AG09319 (cell line): ENCODE data around the gene SFMBT2.

ENCODE experiments used
- DNase-seq: peaks from one replicate; pipeline ENCODE4 v3.0.0-alpha.2; 2010; ENCODE audit warnings: low read depth; ENCODE audit errors: extremely low read depth
- CTCF ChIP-seq: IDR thresholded peaks from 2 replicates; pipeline ENCODE4 v1.5.1; 2011; ENCODE audit warnings: low read depth, mild to moderate bottlenecking, inconsistent platforms, low read length, moderate library complexity

Gene SFMBT2

DNA sequence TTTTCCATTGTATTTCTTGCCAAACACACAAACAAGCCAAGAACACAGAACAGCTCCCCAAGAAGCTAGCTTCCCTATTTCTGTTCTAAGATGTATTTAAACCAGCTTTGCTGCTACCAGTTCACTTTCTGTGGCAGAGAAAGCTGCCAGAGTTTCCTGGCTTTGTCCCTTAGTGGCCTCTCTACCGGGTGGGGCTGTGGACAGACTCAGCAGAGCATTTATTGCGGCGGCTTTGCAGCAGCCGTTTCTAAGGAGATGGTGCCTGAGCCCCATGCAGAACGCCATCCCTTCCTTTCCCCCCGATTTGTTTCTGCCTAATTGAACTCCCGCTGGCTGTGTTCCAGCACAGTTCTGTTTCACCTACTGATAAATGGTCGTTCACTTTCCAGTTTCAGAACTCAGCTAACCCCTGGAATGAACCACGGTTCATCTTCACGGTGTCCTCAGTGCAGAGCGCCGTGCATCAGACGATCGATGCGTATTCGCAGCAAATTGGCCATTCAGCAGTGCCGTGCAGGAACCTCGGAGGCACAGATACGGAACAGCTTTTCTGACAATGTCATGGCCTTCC is 33.8 kb upstream of the SFMBT2 start:
- no peak for TF ChIP-seq CTCF

DNA sequence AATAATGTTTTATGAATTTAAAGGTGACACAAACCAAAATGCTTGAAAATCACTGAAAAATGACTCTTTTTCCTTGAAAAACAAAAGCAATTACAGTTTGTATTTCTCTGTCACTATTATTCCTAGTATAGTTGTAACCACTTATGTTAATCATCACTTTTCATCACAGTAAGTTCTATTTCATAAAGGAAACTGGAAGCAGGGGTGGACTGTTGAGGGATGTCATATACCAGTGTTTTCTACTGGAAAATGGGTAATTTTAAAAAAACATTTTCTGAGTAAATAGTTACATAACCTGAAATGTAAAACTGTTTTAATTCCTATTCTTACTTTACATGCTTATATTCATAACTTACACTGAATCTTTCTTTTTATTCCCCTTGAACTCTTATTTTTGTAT is 32.2 kb upstream of the SFMBT2 start:
- TF ChIP-seq CTCF = no peak
- DNase-seq = no peak

More for the DNA sequence above, 33.8 kb upstream of the SFMBT2 start:
- DNase-seq = no peak

GRCh38 chr10:7441403-7442147 is 30.7 kb upstream of the SFMBT2 start:
- DNase-seq = no peak
- no peak for TF ChIP-seq CTCF

GRCh38 chr10:7439696-7440095 is 28.9 kb upstream of the SFMBT2 start:
- DNase-seq = no peak
- no peak for TF ChIP-seq CTCF

DNA sequence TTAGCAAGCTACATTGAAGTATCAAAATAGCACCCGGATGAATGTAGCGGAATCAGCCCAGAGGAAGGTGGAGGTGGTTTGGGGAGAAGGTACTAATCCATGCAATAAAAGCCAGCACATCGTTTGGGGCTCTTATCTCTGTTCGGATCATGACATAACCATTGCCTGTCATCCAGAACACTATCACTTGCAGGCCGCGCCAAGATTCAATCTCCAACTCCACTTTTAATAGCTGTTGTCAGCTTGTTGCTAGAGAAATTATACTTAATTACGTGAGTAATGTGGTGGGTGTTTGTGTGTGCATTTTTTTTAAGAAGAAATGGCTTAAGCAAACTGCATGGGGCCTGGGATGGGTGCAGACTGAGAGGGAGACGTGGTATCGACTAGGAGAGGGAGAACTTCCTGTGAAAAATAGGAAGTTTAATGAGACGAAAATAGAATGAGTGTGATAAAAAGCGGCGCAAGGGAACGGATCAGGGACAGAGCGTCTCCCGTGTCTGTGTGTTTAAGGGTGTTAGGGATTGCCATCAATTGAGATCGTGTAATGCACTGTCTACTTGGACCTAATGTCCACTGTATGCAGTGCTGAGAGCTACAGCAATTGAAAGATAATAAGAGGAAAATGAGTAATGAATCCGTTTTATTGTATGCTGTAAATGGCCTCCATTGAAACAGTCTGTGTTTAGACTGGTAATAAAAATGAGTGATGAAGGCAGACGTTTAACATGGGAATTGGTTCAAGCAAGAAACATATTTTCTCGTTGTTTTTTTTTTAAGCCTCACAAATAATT is 27.6 kb upstream of the SFMBT2 start:
- DNase-seq = no peak
- TF ChIP-seq CTCF = no peak

DNA sequence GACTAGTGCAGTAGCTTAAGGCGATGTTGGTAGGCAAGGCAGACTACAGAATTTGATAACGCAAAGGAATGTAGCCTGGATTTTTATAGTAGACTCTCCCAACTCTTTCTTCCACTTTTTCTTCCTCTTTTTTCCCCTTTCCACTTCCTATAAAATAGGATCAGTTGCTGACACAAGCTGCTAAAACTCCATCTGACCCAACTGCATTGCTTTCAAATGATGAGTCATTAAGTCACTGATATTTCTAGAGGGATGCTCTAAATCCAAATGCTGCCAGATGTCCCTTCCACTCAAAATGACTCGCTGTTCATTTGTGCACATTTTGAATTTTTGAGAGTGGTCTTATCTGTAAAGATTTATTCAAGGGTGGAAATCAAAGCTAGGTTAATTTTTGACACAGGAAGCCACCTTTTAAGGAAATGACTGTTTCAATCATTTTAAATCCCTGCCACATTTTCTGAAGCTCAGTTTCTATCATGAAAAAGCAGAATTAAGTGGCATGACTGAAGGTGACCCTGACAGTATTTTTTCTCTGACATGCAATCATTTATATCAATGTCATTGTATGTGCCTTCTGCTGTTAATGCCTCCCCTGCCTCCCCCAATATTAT is 25.8 kb upstream of the SFMBT2 start:
- DNase-seq = no peak
- no peak for TF ChIP-seq CTCF

- no peak for TF ChIP-seq CTCF
- DNase-seq = no peak
Measured at GRCh38 chr10:7435674-7436073, 24.8 kb upstream of the SFMBT2 start.
